ENCODE data around the gene RPH3AL.
"Not testable (repeated sequence)": the region's sequence is repeated elsewhere in the genome, so short reads cannot be mapped to it uniquely, and the experiment has no call there.

The RPH3AL gene

GRCh38 chr17:248337-249235 lies 104.0 kb downstream of the RPH3AL start:
- TF ChIP-seq CTCF (IDR thresholded peaks at IDR 0.05; ENCODE audit: extremely low read depth, insufficient read depth, missing control alignments): no peak
- no peak for DNase-seq (ENCODE audit: low spot score)
- in situ Hi-C loops (cut with MboI; ENCODE audit: low pct_unique_long_range_greater_than_20kb, low sequenced_read_pairs, unreplicated experiment): no loop called here

GRCh38 chr17:247767-248166 lies 104.8 kb downstream of the RPH3AL start:
- in situ Hi-C loops (cut with MboI; ENCODE audit: low pct_unique_long_range_greater_than_20kb, low sequenced_read_pairs, unreplicated experiment): no loop called here
- TF ChIP-seq CTCF (IDR thresholded peaks at IDR 0.05; ENCODE audit: extremely low read depth, insufficient read depth, missing control alignments): no peak
- no peak for DNase-seq (ENCODE audit: low spot score)

GRCh38 chr17:246851-247421 lies 105.7 kb downstream of the RPH3AL start:
- in situ Hi-C loops (cut with MboI; ENCODE audit: low pct_unique_long_range_greater_than_20kb, low sequenced_read_pairs, unreplicated experiment): no loop called here
- DNase-seq (ENCODE audit: low spot score): no peak
- no peak for TF ChIP-seq CTCF (IDR thresholded peaks at IDR 0.05; ENCODE audit: extremely low read depth, insufficient read depth, missing control alignments)

GRCh38 chr17:246226-246625 lies 106.4 kb downstream of the RPH3AL start:
- DNase-seq (ENCODE audit: low spot score): no peak
- in situ Hi-C loops (cut with MboI; ENCODE audit: low pct_unique_long_range_greater_than_20kb, low sequenced_read_pairs, unreplicated experiment): no loop called here
- no peak for TF ChIP-seq CTCF (IDR thresholded peaks at IDR 0.05; ENCODE audit: extremely low read depth, insufficient read depth, missing control alignments)

- in situ Hi-C loops (cut with MboI; ENCODE audit: low pct_unique_long_range_greater_than_20kb, low sequenced_read_pairs, unreplicated experiment): no loop called here
- no peak for TF ChIP-seq CTCF (IDR thresholded peaks at IDR 0.05; ENCODE audit: extremely low read depth, insufficient read depth, missing control alignments)
- no peak for DNase-seq (ENCODE audit: low spot score)
Observed at GRCh38 chr17:245611-246010, 107.0 kb downstream of the RPH3AL start.

- DNase-seq (ENCODE audit: low spot score): no peak
- in situ Hi-C loops (cut with MboI; ENCODE audit: low pct_unique_long_range_greater_than_20kb, low sequenced_read_pairs, unreplicated experiment): no loop called here
- TF ChIP-seq CTCF (IDR thresholded peaks at IDR 0.05; ENCODE audit: extremely low read depth, insufficient read depth, missing control alignments): no peak
Observed at GRCh38 chr17:245020-245419, 107.6 kb downstream of the RPH3AL start.

- DNase-seq (ENCODE audit: low spot score); in situ Hi-C loops (cut with MboI; ENCODE audit: low pct_unique_long_range_greater_than_20kb, low sequenced_read_pairs, unreplicated experiment): not testable (repeated sequence)
Observed at GRCh38 chr17:243924-244323, 108.7 kb downstream of the RPH3AL start.

Data from GM13977 (cell line).